GM12872 (cell line): ENCODE measurements around the gene SCNN1B.

Experiments used
- CTCF ChIP-seq: IDR thresholded peaks from 3 replicates; pipeline ENCODE4 v1.5.1; 2011; ENCODE audit warnings: low read depth, mild to moderate bottlenecking, low read length, moderate library complexity; ENCODE audit not compliant: insufficient read depth

Gene SCNN1B

GRCh38 chr16:23302045-23302956, at the start of gene SCNN1B:
SCNN1B (plus strand) TSS chr16:23302302; CDS start chr16:23348600, 46,298 bp downstream.
- no peak for TF ChIP-seq CTCF

GRCh38 chr16:23252310-23252709, 49.8 kb upstream of the SCNN1B start:
- TF ChIP-seq CTCF = no peak

GRCh38 chr16:23254338-23254737, 47.8 kb upstream of the SCNN1B start:
- TF ChIP-seq CTCF = no peak

GRCh38 chr16:23255000-23255399, 47.1 kb upstream of the SCNN1B start:
- TF ChIP-seq CTCF = no peak

- TF ChIP-seq CTCF = no peak
Measured at GRCh38 chr16:23256440-23256839, 45.7 kb upstream of the SCNN1B start.

GRCh38 chr16:23257682-23258081, 44.4 kb upstream of the SCNN1B start:
- no peak for TF ChIP-seq CTCF

- TF ChIP-seq CTCF = no peak
Measured at GRCh38 chr16:23258919-23259237, 43.2 kb upstream of the SCNN1B start.
